ENCODE data around the gene KIAA0408. TPM values are rescaled to one million over a fixed set of nuclear protein-coding genes. Genes with fewer than 3 reads are reported as not detected.
A peak's percentile ranks its signal among the peaks of the same experiment; 100 is the strongest.

KIAA0408 gene
- total RNA-seq, 4 donors from 2014 or later, result 19.1 to 41.5 (median 29.7) TPM

DNA sequence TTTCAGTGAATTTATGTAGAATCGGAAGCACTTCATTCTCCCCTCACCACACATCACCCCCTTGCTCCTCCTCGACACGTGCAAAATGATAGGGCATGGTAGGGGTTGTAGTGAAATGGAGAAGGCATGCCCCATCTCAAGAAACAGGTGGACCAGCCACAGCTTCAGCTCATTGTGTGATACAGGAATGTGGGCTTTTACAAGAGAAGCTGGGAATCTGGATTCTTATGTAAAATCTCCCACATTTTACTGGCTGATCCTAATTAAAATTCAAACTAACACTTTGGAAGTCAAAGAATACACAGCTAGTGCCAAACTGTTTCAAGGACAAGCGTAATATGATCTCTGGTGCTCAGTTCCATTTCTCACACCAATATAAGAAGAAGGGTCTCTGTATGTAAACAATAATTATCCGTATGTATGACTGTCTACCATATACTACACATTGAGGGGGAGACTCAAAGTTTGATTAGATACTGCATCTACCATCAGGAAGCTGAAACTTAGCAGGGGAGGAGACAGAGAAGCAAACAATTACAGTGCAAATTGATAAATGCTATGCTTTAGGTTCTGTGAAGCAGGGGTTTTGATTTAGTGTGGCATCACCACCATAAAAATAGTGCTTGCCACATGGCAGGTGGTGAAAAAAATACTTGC, 24.3 kb upstream of the KIAA0408 start:
- Histone ChIP-seq H3K27me3 (no peaks in the 10 kb centered on the region), H3K36me3 (no peaks in the 10 kb centered on the region), H3K4me3 (peak overlapping the region in 2 of 4 donors; percentile 10 to 18), H3K9me3 (no peaks in the 10 kb centered on the region), H3K4me1 (peaks cover 0 to 17% (median 13%) of the 10 kb centered on the region in 4 donors), H3K27ac (replicated peaks in 1 of 4) (no peak overlapping the region)
- intact Hi-C loops (cut with DNase I), result no loop called here
- 83% methylated on average over 5 of the region's 5 CpGs for WGBS
- no peak for DNase-seq (ENCODE audit: extremely low spot score)
- TF ChIP-seq POLR2A (IDR thresholded peaks at IDR 0.05; ENCODE audit: low read depth) (no peak), POLR2AphosphoS5 (IDR thresholded peaks at IDR 0.05) (no peak), EP300 (IDR thresholded peaks at IDR 0.05) (no peak)
- TF ChIP-seq, protein P1, sequence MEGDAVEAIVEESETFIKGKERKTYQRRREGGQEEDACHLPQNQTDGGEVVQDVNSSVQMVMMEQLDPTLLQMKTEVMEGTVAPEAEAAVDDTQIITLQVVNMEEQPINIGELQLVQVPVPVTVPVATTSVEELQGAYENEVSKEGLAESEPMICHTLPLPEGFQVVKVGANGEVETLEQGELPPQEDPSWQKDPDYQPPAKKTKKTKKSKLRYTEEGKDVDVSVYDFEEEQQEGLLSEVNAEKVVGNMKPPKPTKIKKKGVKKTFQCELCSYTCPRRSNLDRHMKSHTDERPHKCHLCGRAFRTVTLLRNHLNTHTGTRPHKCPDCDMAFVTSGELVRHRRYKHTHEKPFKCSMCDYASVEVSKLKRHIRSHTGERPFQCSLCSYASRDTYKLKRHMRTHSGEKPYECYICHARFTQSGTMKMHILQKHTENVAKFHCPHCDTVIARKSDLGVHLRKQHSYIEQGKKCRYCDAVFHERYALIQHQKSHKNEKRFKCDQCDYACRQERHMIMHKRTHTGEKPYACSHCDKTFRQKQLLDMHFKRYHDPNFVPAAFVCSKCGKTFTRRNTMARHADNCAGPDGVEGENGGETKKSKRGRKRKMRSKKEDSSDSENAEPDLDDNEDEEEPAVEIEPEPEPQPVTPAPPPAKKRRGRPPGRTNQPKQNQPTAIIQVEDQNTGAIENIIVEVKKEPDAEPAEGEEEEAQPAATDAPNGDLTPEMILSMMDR (IDR thresholded peaks at IDR 0.05), result no peak

DNA sequence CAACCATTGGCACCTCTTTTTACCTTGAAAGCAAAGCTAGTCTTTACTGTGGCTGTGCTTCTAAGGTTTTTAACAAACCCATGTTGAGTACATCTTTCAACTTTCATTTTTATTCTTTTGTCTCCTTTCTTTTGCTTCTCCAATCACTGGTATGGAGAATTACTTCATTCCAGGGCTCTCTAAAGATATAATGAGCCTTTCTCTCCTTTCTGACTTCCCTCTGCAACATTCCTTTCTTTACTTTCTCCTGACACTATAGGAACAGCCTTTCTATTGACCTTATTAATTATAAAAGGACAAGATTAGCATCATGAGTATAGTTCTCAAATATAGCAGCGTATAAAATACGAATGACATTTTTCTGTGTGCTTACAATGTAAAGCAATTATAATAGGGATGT, 23.1 kb upstream of the KIAA0408 start:
- H3K4me1 ChIP-seq, result peaks cover 0 to 17% (median 13%) of the 10 kb centered on the region in 4 donors
- DNase-seq (ENCODE audit: extremely low spot score), result no peak
- no peaks in the 10 kb centered on the region for H3K27me3 ChIP-seq
- H3K4me3 ChIP-seq, result no peak overlapping the region
- intact Hi-C loops (cut with DNase I), result no loop called here
- H3K9me3 ChIP-seq, result no peaks in the 10 kb centered on the region
- 96% methylated on average over 2 of the region's 2 CpGs for WGBS
- no peaks in the 10 kb centered on the region for H3K36me3 ChIP-seq
- no peak overlapping the region for H3K27ac ChIP-seq (replicated peaks in 1 of 4)
- TF ChIP-seq, protein P1 (IDR thresholded peaks at IDR 0.05), result no peak
- TF ChIP-seq POLR2AphosphoS5 (IDR thresholded peaks at IDR 0.05), result no peak
- TF ChIP-seq EP300 (IDR thresholded peaks at IDR 0.05), result no peak
- no peak for TF ChIP-seq POLR2A (IDR thresholded peaks at IDR 0.05; ENCODE audit: low read depth)

DNA sequence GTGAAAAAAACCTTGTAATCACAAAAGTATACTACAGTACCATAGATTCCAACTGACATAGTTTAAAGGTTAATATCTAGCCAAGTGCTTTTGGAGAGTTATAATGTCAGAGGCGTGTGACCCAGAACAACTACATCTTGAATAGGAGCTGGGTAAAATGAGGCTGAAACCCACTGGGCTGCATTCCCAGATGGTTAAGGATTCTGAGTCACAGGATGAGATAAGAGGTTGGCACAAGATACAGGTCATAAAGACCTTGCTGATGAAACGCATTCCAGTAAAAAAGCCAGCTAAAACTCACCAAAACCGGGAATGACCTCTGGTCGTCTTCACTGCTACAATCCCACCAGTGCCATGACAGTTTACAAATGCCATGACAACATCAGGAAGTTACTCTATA, 22.4 kb upstream of the KIAA0408 start:
- TF ChIP-seq EP300 (IDR thresholded peaks at IDR 0.05) (no peak), POLR2A (IDR thresholded peaks at IDR 0.05; ENCODE audit: low read depth) (no peak), POLR2AphosphoS5 (IDR thresholded peaks at IDR 0.05) (no peak)
- TF ChIP-seq, protein P1 (IDR thresholded peaks at IDR 0.05), result no peak
- no peaks in the 10 kb centered on the region for H3K27me3 ChIP-seq
- no peak overlapping the region for H3K27ac ChIP-seq (replicated peaks in 1 of 4)
- DNase-seq (ENCODE audit: extremely low spot score), result no peak
- intact Hi-C loops (cut with DNase I), result no loop called here
- H3K36me3 ChIP-seq, result no peaks in the 10 kb centered on the region
- H3K9me3 ChIP-seq, result no peaks in the 10 kb centered on the region
- WGBS, result 73% methylated on average over 4 of the region's 4 CpGs
- H3K4me3 ChIP-seq, result no peak overlapping the region
- H3K4me1 ChIP-seq, result peaks cover 0 to 17% (median 13%) of the 10 kb centered on the region in 4 donors

DNA sequence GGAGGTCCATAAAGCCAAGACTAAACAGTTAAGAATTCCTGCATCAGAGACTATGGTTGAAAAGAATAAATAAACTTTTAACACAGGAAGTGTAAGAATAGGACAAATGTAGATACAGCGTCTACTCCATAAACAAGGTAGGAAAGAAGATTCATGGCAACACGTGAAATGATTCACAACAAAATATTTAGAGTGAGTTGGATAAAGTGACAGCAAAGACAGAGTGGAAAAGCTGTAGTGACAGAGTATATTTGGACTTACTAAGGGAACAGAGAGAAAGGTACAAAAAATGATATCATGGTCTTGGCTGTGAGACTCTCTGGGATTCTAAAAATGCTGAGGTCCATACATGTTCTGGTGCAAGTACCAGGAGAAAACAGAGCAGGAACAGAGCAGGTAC, 21.9 kb upstream of the KIAA0408 start:
- no peaks in the 10 kb centered on the region for H3K9me3 ChIP-seq
- H3K4me1 ChIP-seq, result peaks cover 0 to 17% (median 13%) of the 10 kb centered on the region in 4 donors
- TF ChIP-seq POLR2A (IDR thresholded peaks at IDR 0.05; ENCODE audit: low read depth) (no peak), EP300 (IDR thresholded peaks at IDR 0.05) (no peak)
- intact Hi-C loops (cut with DNase I), result no loop called here
- no peak overlapping the region for H3K27ac ChIP-seq (replicated peaks in 1 of 4)
- DNase-seq (ENCODE audit: extremely low spot score), result no peak
- no peaks in the 10 kb centered on the region for H3K27me3 ChIP-seq
- H3K36me3 ChIP-seq, result peaks cover 0 to 3% (median 0%) of the 10 kb centered on the region in 4 donors
- WGBS, result 66% methylated on average over 2 of the region's 2 CpGs
- H3K4me3 ChIP-seq, result no peak overlapping the region

DNA sequence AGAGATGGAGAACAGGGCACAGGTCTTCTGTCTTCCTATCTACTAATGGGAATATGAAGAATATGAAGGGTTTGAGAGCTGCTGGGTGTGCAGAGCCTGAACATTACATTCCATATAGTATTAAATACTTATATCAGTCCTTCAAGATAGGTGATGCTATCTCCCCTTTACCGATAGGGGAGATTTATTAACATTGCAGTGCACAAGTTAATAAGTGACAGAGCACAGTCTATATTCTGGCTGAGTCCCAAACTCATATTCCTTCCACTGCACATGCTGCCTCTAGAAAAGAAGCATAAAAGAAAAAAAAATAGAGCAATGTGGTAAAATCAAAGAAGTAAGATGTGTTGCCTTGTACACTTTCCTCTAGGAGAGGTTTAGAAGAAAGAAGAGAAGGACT, 18.5 kb upstream of the KIAA0408 start:
- Histone ChIP-seq H3K27me3 (no peaks in the 10 kb centered on the region), H3K36me3 (peaks cover 0 to 18% (median 0%) of the 10 kb centered on the region in 4 donors), H3K4me1 (no peaks in the 10 kb centered on the region), H3K27ac (replicated peaks in 1 of 4) (no peak overlapping the region), H3K9me3 (no peaks in the 10 kb centered on the region), H3K4me3 (no peak overlapping the region)
- intact Hi-C loops (cut with DNase I), result no loop called here
- no peak for DNase-seq (ENCODE audit: extremely low spot score)
- no peak for TF ChIP-seq POLR2A (IDR thresholded peaks at IDR 0.05; ENCODE audit: low read depth)
- no peak for TF ChIP-seq POLR2AphosphoS5 (IDR thresholded peaks at IDR 0.05)
- TF ChIP-seq EP300 (IDR thresholded peaks at IDR 0.05), result no peak
- TF ChIP-seq, protein P1 (IDR thresholded peaks at IDR 0.05), result no peak
- 74% methylated on average over 1 of the region's 1 CpG for WGBS

Data from esophagus muscularis mucosa (tissue), 4 donors.